GM20431 (cell line): ENCODE measurements around the gene FOXJ2.
"Not testable (repeated sequence)": the region's sequence is repeated elsewhere in the genome, so short reads cannot be mapped to it uniquely, and the experiment has no call there.

Experiments used
- in situ Hi-C: fragments of 300-500 bp; cut with MseI, MboI; formaldehyde crosslinking; loops from one replicate; pipeline ENCODE4 v1.15.0; 2020; ENCODE audit warnings: low sequenced_read_pairs; ENCODE audit not compliant: unreplicated experiment

FOXJ2 gene

GRCh38 chr12:8032242-8033152 is at the start of gene FOXJ2:
FOXJ2 (plus strand) TSS chr12:8032716; CDS start chr12:8039833, 7,117 bp downstream.
- in situ Hi-C loops: no loop called here

GRCh38 chr12:7983019-7983418 is 49.5 kb upstream of the FOXJ2 start:
- in situ Hi-C loops: not testable (repeated sequence)

- in situ Hi-C loops: not testable (repeated sequence)
Measured at GRCh38 chr12:7983460-7983859, 49.1 kb upstream of the FOXJ2 start.

GRCh38 chr12:7984900-7985299 is 47.6 kb upstream of the FOXJ2 start:
- in situ Hi-C loops: no loop called here

- in situ Hi-C loops: no loop called here
Measured at GRCh38 chr12:7985802-7986418, 46.6 kb upstream of the FOXJ2 start.

GRCh38 chr12:7989827-7990491 is 42.6 kb upstream of the FOXJ2 start:
- in situ Hi-C loops: loop anchor here (10.0 kb wide), 1 partner anchor 135 kb away; no protein-coding TSS in a partner anchor

GRCh38 chr12:7991535-7991934 is 41.0 kb upstream of the FOXJ2 start:
- in situ Hi-C loops: loop anchor here (10.0 kb wide), 1 partner anchor 137 kb away; no protein-coding TSS in a partner anchor

- in situ Hi-C loops: loop anchor here (10.0 kb wide), 1 partner anchor 140 kb away; no protein-coding TSS in a partner anchor
Measured at GRCh38 chr12:7994731-7995205, 37.7 kb upstream of the FOXJ2 start.

- in situ Hi-C loops: loop anchor here (10.0 kb wide), 1 partner anchor 141 kb away; no protein-coding TSS in a partner anchor
Measured at GRCh38 chr12:7995266-7995963, 37.1 kb upstream of the FOXJ2 start.

- in situ Hi-C loops: not testable (repeated sequence)
Measured at GRCh38 chr12:8000827-8001226, 31.7 kb upstream of the FOXJ2 start.

- in situ Hi-C loops: not testable (repeated sequence)
Measured at GRCh38 chr12:8001496-8001895, 31.0 kb upstream of the FOXJ2 start.

GRCh38 chr12:8004897-8005296 is 27.6 kb upstream of the FOXJ2 start:
- in situ Hi-C loops: not testable (repeated sequence)

GRCh38 chr12:8011331-8011730 is 21.2 kb upstream of the FOXJ2 start:
- in situ Hi-C loops: no loop called here

GRCh38 chr12:8012651-8013309 is 19.7 kb upstream of the FOXJ2 start:
- in situ Hi-C loops: no loop called here

GRCh38 chr12:8014836-8015235 is 17.7 kb upstream of the FOXJ2 start:
- in situ Hi-C loops: no loop called here

- in situ Hi-C loops: not testable (repeated sequence)
Measured at GRCh38 chr12:8018213-8018612, 14.3 kb upstream of the FOXJ2 start.

GRCh38 chr12:8018666-8019581 is 13.6 kb upstream of the FOXJ2 start:
- in situ Hi-C loops: no loop called here

- in situ Hi-C loops: no loop called here
Measured at GRCh38 chr12:8026291-8026900, 6.1 kb upstream of the FOXJ2 start.
